Activated CD4-positive, alpha-beta T cell treated with anti-CD3 and anti-CD28 coated beads, Interleukin-2, amount 50 U/mL, for 4 hours (primary cell): ENCODE results near the gene EAPP.
"Not testable (repeated sequence)": the region's sequence is repeated elsewhere in the genome, so short reads cannot be mapped to it uniquely, and the experiment has no call there.

Source experiments
- DNase-seq, 2 experiments: peaks; one replicate each; pipeline ENCODE4 v3.0.0-alpha.2; 2020

The EAPP gene

GRCh38 chr14:34478261-34478660 lies 61.2 kb downstream of the EAPP start:
- no peak for DNase-seq

DNA sequence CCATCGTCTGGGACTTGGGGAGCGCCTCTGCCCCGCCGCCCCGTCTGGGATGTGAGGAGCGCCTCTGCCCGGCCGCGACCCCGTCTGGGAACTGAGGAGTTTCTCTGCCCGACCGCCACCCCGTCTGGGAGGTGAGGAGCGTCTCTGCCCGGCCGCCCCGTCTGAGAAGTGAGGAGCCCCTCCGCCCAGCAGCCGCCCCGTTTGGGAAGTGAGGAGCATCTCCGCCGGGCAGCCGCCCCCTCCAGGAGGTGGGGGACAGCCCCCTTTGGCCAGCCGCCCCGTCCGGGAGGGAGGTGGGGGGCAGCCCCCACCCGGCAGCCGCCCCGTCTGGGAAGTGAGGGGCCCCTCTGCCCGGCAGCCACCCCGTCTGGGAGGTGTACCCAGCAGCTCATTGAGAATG lies 63.5 kb downstream of the EAPP start:
- not testable (repeated sequence) for DNase-seq

GRCh38 chr14:34475163-34475562 lies 64.3 kb downstream of the EAPP start:
- no peak for DNase-seq

- no peak for DNase-seq
Observed at GRCh38 chr14:34474187-34474679, 65.3 kb downstream of the EAPP start.

GRCh38 chr14:34472706-34473279 lies 66.7 kb downstream of the EAPP start:
- DNase-seq: no peak

DNA sequence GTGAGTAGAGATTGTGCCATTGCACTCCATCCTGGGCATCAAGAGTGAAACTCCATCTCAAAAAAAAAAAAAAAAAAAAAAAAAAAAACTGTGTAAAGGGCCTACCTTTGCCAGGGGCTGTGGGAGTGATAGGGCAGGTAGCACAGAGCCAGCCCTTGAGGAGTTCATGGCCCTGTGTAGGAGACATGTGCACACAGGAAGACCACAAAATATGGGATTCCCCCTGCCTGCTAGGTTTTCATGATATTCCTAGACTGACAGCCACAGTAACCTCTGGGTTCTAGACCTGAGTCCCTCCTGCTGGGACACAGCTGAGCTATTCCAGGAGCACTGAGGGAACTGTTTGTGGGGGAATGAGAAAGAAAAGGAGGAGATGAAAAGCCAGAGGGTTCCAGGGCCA lies 69.2 kb downstream of the EAPP start:
- no peak for DNase-seq

GRCh38 chr14:34466691-34467090 lies 72.8 kb downstream of the EAPP start:
- DNase-seq: no peak
